Measurements from ENCODE around the gene CST7. TPM values are rescaled to one million over a fixed set of nuclear protein-coding genes. Genes with fewer than 3 reads are reported as not detected.

CST7 gene
- total RNA-seq, 1 donor from 2014 or later = 11.7 TPM

DNA sequence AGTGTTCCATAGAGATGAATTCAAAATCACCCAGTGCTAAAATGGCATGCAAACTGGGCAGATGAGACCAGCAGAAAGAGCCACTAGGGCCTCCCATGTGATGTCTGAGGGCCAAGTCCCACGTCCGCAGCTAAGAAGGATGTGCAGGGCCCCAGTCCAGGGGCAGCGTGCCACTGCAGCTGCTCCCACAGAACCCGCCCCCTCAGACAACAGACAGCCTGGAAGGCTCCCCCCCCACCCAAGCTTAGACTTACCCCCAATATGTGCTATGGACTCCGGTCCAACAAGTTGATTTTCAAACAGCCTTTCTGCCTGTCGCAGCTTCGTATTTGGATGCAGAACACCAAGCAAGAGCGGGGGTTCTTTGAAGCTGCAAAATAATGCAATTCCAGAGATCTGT is 29.4 kb downstream of the CST7 start:
- H3K4me3 ChIP-seq = no peak overlapping the region
- peaks cover 58% of the 10 kb centered on the region for H3K36me3 ChIP-seq
- TF ChIP-seq, protein P1, sequence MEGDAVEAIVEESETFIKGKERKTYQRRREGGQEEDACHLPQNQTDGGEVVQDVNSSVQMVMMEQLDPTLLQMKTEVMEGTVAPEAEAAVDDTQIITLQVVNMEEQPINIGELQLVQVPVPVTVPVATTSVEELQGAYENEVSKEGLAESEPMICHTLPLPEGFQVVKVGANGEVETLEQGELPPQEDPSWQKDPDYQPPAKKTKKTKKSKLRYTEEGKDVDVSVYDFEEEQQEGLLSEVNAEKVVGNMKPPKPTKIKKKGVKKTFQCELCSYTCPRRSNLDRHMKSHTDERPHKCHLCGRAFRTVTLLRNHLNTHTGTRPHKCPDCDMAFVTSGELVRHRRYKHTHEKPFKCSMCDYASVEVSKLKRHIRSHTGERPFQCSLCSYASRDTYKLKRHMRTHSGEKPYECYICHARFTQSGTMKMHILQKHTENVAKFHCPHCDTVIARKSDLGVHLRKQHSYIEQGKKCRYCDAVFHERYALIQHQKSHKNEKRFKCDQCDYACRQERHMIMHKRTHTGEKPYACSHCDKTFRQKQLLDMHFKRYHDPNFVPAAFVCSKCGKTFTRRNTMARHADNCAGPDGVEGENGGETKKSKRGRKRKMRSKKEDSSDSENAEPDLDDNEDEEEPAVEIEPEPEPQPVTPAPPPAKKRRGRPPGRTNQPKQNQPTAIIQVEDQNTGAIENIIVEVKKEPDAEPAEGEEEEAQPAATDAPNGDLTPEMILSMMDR (IDR thresholded peaks at IDR 0.05) = no peak
- intact Hi-C loops (cut with DNase I) = no loop called here
- H3K9me3 ChIP-seq = peaks cover 5% of the 10 kb centered on the region
- peaks cover 11% of the 10 kb centered on the region for H3K4me1 ChIP-seq
- H3K27ac ChIP-seq = no peak overlapping the region
- DNase-seq = no peak
- ATAC-seq = no peak
- no peaks in the 10 kb centered on the region for H3K27me3 ChIP-seq (ENCODE audit: low read depth)

DNA sequence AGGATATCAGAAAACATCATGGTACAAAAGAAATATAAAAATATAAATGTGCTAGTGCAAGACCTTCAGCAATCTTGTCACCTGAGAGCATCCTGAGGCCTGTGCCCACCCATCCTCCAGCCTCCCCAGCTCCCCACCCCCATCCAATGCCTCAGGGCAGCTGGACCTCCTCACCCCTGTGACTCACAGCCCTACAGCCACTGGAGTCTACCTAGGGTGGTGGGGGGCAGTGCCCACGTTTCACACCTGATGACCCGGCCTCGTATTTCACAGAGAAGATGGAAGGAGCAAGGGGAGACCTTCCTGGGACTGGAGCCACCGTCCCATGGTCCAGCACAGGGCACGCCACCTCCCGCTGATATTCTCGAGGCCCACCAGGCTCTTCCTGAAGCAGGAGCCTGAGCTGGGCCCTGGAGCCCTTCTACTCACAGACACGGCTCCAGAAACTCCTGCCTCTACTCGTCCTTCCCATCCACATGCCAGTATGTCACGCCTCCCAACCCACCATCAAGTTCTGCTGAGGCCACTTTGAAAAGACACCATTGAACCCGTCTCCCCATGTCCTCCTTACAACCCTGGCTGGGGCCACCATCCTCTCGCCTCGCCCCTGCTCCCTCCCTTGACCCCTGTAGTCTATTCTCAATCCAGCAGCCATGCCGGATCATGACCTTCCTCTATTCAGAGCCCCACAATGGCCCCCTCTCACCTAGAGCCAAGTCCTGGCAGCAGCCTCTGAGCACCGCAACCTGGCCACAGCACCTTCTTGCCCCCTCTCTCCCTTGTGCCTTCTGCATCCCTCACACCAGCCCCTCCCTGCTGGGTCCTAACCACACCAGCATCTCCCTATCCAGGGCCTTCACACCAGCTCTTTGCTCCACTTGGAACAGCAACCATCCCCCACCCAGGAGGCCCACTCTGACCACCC is 30.2 kb downstream of the CST7 start:
- ATAC-seq (no peak), DNase-seq (no peak)
- peaks cover 17% of the 10 kb centered on the region for H3K4me1 ChIP-seq
- no peaks in the 10 kb centered on the region for H3K27me3 ChIP-seq (ENCODE audit: low read depth)
- no peak overlapping the region for H3K27ac ChIP-seq
- H3K36me3 ChIP-seq = peaks cover 52% of the 10 kb centered on the region
- intact Hi-C loops (cut with DNase I) = no loop called here
- H3K9me3 ChIP-seq = peaks cover 5% of the 10 kb centered on the region
- TF ChIP-seq, protein P1 (IDR thresholded peaks at IDR 0.05) = no peak
- no peak overlapping the region for H3K4me3 ChIP-seq

DNA sequence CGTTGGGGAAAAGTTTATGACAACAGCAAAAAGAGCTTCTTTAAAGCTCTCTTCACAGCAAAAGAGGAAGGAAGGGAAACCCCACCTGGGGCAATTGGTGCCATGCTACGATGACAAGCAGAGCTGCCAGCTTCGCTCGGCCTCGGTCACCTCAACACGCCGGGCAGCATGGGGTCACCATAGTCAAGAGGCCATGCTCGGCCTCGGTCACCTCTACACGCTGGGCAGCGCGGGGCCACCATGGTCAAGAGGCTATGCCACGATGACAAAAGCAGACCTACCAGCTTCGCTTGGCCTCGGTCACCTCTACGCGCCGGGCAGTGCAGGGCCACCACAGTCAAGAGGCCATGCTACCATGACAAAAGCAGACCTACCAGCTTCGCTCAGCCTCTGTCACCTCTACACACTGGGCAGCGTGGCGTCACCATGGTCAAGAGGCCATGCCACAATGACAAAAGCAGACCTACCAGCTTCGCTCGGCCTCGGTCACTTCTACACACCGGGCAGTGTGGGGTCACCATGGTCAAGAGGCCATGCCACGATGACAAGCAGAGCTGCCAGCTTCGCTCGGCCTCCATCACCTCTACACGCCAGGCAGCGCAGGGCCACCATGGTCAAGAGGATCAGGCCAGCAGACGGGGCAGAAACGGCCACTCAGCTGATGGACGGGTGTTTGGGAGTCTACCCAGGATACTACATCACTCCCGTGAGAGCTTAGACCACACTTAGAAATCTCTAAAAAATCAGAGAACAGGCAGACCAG is 31.4 kb downstream of the CST7 start:
- TF ChIP-seq, protein P1 (IDR thresholded peaks at IDR 0.05) = no peak
- H3K27me3 ChIP-seq (ENCODE audit: low read depth) = no peaks in the 10 kb centered on the region
- peak; percentile 59 for DNase-seq
- H3K9me3 ChIP-seq = peaks cover 5% of the 10 kb centered on the region
- no peak for ATAC-seq
- intact Hi-C loops (cut with DNase I) = no loop called here
- no peak overlapping the region for H3K4me3 ChIP-seq
- peaks cover 22% of the 10 kb centered on the region for H3K4me1 ChIP-seq
- no peak overlapping the region for H3K27ac ChIP-seq
- peaks cover 52% of the 10 kb centered on the region for H3K36me3 ChIP-seq

DNA sequence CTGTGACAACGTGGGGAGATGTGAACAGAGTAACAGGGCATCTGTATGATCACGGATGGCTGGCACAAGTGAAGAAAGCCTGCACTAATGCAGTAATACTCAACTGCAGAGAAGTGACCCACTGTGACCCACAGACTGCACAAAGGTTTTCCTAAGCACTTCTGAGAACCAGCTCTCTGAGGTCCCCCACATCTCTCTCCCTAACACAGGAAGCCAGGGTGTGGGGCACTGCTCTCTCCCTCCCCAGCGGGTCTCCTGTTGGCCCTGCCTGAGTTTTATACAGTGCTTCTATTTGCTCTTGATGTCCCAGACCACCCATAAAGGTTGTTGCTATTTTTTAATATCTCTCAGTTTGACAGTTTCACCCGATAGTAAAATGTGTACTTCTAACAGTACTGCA is 32.2 kb downstream of the CST7 start:
- Histone ChIP-seq H3K27ac (no peak overlapping the region), H3K4me1 (peaks cover 31% of the 10 kb centered on the region), H3K9me3 (peaks cover 4% of the 10 kb centered on the region), H3K4me3 (no peak overlapping the region), H3K27me3 (ENCODE audit: low read depth) (no peaks in the 10 kb centered on the region), H3K36me3 (peaks cover 51% of the 10 kb centered on the region)
- DNase-seq (no peak), ATAC-seq (no peak)
- TF ChIP-seq, protein P1 (IDR thresholded peaks at IDR 0.05) = no peak
- intact Hi-C loops (cut with DNase I) = no loop called here

DNA sequence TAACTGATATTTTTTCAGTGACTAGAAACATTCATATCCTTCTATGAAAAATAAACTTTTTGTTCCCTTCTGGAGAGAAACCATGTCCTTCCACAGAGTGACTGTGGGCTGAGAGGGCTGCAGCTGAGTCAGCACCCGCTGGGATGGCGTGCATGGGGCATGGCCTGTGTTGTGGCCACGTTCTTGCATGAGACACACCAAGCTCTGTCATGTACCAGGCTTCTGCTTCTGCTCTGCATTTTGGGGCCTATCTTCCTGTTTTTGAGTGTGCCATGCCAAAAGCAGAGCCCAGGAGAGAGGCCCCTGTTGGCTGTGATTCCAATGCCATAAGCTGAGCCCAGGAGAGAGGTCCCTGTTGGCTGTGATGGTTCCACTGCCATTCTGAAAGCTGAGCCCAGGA is 32.7 kb downstream of the CST7 start:
- H3K27me3 ChIP-seq (ENCODE audit: low read depth) = no peaks in the 10 kb centered on the region
- TF ChIP-seq, protein P1 (IDR thresholded peaks at IDR 0.05) = no peak
- ATAC-seq = peak; percentile 54 to 79
- H3K9me3 ChIP-seq = no peaks in the 10 kb centered on the region
- peaks cover 36% of the 10 kb centered on the region for H3K4me1 ChIP-seq
- intact Hi-C loops (cut with DNase I) = no loop called here
- peaks cover 46% of the 10 kb centered on the region for H3K36me3 ChIP-seq
- H3K4me3 ChIP-seq = no peak overlapping the region
- no peak overlapping the region for H3K27ac ChIP-seq
- peak; percentile 78 for DNase-seq

Data from lower lobe of right lung (tissue), 2 donors.